ENCODE results near the gene WDPCP. TPM values are rescaled to one million over a fixed set of nuclear protein-coding genes. Genes with fewer than 3 reads are reported as not detected.
"Not testable (repeated sequence)": the region's sequence is repeated elsewhere in the genome, so short reads cannot be mapped to it uniquely, and the experiment has no call there.

Gene WDPCP
- total RNA-seq, 1 experiment from 2014 or later = 3.7 TPM

DNA sequence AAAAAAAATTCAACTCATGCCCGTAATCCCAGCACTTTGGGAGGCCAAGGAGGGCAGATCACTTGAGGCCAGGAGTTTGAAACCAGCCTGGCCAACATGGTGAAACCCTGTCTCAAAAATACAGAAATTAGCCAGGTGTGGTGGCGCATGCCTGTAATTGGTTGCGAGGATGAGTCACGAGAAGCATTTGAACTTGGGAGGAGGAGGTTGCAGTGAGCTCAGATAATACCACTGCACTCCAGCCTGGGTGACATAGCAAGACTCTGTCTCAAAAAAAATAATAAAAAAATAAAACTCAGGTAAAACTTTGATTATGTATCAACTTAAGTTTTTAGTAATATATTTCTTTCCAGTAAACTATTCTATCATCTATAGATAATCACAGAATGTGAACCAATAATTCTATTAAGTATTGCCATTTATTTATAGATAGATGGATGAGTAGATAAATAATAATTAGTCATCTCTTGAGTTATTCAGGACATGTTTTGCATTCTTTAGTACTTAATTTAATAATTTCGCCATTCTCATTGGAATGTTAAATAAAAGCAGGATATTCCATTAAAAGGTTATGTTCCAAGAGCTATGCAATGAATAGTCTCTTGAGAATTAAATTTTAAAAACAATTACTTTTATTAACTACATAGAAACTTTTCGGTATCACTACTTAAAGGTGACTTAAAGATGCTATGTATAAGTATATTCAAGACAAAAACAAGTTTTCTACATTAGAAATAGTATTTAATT is 48.7 kb downstream of the WDPCP start:
- no peak for DNase-seq (ENCODE audit: low spot score)

DNA sequence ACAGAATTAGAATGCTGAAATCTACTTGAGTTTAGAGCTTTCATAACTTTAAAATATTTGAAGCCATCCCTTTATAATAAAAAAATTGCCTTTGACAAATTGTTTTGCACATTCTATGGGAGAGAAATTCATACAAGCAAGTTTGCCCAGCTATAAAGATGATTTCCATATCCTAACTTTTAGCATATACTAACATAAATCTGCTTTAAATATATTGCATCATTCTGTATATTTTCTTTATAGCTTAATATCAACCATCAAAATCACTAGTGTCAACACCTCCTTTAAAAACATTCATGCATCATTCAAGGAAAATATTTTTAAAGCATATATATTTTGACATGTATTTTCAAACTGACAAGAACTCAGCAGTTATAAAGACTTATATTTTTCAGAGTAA is 49.9 kb downstream of the WDPCP start:
- no peak for DNase-seq (ENCODE audit: low spot score)

DNA sequence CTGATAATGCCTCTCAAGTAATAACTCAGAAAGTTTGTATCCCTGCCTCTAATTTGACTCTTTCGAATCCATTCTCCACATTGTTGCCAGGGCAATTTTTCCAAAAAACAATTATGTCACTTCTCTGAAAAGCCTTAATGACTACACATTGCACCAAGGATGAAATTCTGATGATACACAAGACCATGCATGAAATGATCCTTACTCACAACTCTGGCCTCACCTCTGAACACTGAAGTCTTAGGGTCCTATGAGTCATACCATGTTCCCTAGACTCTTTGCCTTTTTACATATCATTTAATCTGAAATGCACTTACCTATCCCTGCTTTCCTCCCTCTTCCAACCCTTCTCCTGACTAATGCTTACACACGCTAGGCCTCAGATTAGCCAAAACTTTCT is 51.0 kb downstream of the WDPCP start:
- no peak for DNase-seq (ENCODE audit: low spot score)

DNA sequence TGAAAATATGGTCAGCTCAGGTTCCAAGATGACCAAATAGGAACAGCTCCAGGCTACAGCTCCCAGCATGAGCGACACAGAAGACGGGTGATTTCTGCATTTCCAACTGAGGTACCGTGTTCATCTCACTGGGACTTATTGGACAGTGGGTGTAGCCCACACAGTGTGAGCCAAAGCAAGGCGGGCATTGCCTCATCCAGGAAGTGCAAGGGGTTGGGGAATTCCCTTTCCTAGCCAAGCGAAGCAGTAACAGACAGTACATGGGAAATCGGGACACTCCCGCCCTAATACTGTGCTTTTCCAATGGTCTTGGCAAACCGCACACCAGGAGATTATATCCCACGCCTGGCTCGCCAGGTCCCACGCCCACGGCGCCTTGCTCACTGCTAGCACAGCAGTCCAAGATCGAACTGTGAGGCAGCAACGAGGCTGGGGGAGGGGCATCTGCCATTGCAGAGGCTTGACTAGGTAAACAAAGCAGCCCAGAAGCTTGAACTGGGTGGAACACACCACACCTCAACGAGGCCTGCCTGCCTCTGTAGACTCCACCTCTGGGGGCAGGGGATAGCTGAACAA is 57.5 kb downstream of the WDPCP start:
- no peak for DNase-seq (ENCODE audit: low spot score)

DNA sequence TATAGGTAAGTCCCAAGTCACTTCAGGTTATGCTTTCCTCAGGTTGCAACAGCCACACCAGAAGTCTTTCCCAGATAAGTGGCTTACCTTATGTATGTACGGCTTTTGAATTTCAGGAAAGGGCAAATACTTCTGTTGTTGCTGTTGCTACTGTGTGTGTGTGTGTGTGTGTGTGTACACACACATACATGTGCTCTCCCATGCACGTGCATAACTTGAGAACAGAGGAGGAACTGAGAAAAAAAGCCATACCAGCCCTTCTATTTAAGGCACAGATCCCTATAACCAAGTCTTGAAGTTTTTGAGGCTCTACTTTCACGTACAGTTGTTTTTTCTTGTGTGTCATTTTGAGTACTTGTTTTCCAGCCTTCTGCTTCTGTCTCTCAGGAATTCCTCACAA is 62.4 kb downstream of the WDPCP start:
- DNase-seq (ENCODE audit: low spot score) = no peak

DNA sequence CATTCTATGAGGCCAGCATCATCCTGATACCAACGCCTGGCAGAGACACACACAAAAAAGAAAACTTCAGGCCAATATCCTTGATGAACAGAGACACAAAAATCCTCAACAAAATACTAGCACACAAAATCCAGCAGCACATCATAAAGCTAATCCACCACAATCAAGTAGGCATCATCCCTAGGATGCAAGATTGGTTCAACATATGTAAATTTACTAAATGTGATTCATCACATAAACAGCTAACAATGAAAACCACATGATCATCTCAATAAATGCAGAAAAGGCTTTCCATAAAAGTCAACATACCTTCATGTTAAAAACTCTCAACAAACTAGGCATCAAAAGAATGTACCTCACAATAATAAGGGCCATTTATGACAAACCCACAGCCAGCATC is 65.3 kb downstream of the WDPCP start:
- no peak for DNase-seq (ENCODE audit: low spot score)

DNA sequence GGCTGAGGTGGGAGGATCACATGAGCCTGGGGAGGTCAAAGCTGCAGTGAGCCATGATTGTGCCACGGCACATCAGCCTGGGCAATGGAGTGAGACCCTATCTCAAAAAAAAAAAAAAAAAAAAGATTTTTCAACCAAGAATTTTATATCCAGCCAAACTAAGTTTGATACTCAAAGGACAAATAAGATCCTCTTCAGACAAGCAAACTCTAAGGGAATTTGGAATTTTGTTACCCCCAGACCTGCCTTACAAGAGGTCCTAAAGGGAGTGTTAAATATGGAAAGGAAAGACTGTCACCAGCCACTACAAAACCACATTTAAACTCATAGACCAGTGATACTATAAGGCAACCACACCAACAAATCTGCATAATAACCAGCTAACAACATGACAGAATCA is 67.5 kb downstream of the WDPCP start:
- DNase-seq (ENCODE audit: low spot score) = no peak

DNA sequence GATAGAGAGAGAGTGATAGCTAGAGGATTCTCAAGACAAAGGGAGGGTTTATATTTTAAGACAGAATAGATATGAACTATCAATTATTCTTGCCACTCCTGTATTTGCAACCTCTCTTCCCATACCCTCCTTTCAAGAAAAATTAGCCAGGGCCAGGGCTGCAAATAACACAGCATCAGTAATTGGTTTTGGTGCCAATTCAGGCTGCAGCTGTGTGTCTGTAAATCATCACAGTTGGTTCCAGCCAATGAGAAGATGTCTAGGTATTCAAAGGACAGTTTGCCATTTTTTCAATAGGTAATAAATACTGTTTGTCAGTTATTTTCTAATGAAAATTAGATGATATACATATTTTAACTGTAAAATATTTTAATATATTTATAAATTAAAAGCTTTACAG is 73.5 kb downstream of the WDPCP start:
- no peak for DNase-seq (ENCODE audit: low spot score)

DNA sequence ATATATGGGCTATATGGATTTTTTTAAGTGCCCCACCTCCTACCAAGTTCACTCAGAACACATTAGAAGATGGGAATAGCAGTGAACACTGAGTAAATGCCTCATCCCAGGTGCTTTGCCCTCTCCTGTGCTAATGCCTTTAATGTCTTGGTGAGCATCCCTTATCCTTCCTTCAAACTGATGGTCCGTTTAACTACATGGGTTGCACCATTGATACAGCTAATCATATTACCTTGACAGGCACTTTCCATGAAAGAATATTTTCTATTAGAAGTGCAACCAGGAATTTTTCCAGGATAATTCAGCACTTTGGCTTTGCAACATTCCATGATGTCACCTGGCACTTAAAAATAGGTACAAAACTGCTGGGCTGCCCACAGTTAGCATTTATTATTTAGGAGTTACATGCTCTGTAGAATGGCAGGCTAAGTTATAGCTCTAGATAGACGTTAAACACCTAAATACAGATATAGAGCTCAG is 74.0 kb downstream of the WDPCP start:
- no peak for DNase-seq (ENCODE audit: low spot score)

DNA sequence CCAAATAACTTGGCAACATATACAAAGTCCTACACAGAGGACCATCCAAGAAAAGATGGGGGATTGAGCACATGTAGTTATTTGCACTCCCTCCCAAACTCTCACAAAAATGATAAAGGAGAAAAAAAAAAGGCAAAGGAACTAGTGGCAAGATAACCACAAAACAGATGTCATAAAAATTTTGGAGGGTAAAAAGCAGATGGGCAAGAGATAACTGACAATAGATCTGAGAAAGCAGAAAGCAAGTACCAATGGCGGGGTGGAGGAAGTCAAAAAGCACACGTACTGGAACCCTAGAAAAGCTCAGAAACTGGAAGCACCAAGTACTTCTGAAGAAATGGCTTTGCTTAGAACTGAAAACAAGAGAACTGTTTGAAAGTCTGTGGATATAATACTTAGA is 82.0 kb downstream of the WDPCP start:
- DNase-seq (ENCODE audit: low spot score) = no peak

DNA sequence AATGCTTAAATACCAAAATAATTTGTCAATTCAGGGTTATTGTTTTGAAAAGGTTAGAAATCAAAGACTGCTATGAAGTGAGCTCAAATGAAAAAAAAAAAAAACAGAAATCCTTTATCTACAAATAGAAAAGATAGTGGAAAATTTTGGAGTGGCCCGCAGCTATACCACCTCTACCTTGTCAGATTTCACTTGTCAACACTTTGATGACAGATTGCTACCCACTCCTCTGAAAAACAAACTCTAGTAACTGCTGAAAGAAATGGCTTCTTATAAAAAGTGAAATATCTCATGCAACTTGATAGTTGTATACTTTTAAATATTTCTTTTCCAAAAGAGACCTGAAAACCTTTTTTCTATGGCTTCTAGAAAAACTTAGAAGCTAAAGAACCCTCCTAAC is 84.5 kb downstream of the WDPCP start:
- no peak for DNase-seq (ENCODE audit: low spot score)

DNA sequence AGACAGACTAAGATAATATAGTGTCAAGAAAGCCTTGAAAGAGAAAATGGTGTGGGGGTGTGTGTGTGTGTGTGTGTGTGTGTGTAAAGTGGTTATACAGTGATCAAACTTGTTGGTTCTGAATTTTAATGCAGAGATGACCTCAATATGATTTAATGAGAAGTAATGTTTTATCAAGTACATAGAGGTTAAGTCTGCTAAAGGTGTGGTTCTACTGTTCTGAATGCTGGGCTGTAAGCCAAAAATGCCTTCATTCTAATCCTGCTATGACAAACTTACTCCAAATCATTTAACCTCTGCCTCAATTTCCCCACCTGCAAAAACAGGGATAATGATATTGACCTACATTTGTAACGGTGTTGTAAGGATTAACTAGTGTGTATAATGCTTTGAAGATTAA is 87.9 kb downstream of the WDPCP start:
- no peak for DNase-seq (ENCODE audit: low spot score)

DNA sequence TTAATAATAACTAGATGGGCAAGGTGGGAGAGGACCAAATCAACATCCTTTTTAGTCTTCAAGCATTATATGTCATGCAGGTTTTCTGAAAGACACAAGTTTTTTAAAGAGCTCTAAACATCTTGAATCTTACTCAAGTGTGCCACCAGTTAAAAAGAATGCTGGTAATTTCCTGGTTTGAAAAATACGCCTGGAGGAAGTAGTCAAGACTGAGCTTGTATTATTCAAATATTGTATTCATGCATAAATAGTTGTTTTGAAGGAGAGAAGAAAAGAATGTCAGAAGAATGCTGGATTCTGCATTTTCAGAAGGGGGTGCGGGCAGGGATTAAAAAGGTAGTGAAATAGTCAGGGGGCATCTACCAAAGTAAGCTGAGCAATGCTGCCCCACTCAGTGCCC is 90.7 kb downstream of the WDPCP start:
- DNase-seq (ENCODE audit: low spot score) = no peak

DNA sequence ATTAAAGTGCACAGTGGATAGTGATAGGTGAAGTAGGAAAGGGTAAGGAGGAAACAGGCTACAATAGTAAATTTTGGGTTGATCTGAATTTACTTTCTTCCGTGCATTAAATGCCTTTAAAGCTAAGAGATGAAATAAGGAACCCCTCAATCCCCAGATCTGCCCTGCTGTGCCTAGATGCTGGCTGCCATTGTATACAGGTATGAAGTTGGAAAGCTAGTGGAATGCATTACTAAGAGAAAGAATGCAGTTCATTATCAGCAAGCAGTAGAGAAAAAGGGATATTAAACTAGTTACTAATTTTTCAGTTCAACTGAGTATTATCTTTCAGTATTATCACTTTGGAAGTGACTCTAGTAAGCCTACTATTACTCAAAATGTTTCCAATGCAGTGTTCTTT is 93.3 kb downstream of the WDPCP start:
- no peak for DNase-seq (ENCODE audit: low spot score)

DNA sequence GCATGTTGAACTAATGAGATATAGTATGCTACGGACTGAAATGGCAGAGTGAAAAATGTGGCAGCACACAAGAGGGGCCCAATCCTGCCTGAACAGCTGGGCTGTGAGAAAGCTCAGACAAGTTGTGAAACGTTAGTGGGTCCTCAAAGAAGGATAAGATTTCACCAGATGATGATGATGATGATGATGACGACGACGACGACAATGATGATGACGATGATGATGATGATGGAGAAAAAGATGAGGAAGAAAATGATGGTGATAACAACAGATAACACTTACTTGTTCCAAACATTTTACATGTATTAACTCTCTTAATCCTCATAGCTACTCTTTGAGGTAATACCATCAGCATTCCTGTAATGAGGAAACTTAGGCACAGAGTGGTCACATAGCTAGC is 94.2 kb downstream of the WDPCP start:
- DNase-seq (ENCODE audit: low spot score) = no peak

DNA sequence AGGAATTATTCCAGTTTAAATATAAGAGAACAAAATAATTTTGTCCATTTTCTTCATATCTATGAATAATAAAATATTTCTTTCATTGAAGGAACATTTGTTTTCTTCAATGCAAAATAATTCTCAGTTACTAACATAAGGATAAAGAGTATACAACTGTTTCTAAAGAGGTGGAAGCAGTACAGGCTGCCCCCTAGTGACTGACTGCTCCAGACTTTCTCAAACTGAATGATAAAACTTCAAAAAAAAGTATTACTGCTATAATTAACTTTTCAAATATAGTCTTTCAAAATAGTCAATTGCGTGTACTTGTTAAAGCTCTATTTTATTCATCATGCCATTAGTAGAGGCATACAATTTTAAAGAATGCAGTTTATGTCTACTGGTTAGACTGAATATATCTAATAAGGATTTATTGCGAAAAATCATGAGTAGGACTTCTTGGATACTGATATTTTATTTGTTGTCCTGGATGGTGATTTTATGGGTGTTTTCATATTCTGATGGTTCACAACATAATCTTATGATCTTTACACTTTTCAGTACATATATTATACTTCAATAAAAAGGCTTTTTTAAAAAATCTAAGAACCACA is 100.1 kb downstream of the WDPCP start:
- DNase-seq (ENCODE audit: low spot score) = peak; percentile 7

DNA sequence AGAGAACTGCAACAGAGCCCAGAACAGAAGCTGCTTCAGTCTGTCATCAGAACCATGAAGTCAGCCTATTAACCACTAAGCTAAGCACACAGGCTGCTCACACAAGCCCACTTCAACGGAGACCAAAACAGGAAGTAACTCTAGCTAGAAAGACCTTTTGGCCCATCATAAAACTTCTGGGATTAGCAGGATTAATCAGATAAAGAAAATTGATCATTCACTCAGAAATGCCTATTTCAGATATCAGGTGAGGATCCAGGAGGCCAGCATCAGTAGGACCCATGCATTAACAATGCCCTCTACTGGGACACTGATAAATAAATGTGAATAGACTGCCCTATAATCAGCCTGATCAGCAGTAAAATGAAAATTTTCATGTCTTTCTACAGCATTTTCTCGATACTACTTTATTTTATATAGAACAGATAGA is 101.4 kb downstream of the WDPCP start:
- DNase-seq (ENCODE audit: low spot score) = no peak

DNA sequence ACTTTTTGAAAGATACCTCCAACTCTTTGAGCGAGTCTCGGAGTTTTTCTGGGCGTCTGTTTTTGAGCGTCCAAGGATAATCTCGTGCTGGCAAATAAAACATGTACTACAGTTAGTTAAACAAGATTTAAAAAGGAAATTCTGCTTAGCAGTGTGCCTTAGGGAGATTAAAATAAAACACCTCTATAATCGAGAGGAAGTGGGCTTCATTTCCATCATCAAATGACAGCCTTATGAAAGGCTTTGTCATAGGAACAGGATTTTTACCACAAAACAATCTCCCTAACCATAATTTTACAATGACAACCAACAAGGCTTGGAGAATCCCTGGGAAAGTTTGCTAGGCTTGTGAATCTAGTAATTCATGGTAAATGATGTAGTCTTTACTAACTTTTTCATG is 103.4 kb downstream of the WDPCP start:
- no peak for DNase-seq (ENCODE audit: low spot score)

DNA sequence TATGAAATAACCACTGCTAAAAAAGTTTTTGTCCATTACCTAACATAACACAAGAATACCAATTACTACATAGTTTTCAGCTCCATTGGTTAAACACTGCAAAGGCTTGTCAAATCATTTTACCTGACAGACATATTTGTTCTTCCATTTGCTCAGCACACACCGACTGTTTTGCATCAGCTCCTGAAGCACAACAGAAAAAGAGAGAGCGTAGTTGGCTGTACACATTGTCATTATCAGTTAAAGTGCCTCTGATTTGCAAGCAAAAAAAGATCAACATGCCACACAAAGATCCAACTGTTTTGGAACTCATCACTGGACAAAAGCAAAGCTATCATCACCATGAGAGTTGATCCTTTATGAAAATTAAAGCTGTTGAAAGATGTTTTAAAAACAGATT is 103.8 kb downstream of the WDPCP start:
- no peak for DNase-seq (ENCODE audit: low spot score)

DNA sequence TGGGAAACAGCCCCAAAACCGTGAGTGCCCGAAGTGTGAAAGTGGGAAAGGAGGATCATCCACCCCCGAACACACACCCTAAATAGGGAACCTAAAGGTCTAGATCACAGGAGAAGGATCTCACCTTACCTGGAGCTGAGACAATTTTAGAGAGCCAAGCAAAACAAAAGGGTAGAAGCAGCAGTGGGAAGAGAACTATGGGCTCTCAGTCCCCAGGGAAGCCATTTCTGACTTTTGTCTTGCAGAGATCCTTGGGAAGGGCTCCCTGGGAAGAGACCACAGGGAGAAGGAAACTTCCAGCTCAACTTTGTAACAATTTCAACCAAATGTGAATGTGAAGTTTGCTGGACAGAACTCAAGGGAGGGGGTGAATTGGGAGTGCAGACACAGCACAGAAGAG is 110.6 kb downstream of the WDPCP start:
- DNase-seq (ENCODE audit: low spot score) = no peak

DNA sequence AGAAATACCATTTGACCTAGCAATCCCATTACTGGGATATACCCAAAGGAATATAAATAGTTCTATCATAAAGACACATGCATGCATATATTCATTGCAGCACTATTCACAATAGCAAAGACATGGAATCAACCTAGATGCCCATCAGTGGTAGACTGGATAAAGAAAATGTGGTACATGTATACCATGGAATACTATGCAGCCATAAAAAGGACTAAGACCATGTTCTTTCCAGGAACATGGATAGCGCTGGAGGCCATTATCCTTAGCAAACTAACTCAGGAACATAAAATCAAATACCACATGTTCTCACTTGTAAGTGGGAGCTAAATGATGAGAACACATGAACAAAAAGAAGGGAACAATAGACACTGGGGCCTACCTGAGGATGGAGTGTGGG is 119.0 kb downstream of the WDPCP start:
- DNase-seq (ENCODE audit: low spot score) = not testable (repeated sequence)

DNA sequence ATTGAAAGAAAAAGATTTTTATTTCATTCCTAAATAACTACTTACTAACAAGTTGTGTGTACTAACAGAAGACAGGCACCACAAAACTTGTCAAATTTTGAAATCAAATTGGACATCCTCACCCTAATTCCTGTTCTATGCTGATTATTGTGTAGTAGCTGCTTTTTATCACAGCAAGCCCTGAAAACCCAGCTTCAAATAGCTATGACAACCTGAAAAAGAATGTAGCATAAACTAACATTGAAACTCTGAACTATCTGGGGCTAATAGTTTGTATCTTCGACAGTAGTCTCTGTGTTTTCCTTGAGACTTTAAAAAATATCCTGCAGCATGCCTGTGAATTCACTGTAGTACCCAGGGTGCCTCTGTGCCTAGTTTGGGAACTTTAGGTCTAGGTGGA is 122.6 kb downstream of the WDPCP start:
- no peak for DNase-seq (ENCODE audit: low spot score)

DNA sequence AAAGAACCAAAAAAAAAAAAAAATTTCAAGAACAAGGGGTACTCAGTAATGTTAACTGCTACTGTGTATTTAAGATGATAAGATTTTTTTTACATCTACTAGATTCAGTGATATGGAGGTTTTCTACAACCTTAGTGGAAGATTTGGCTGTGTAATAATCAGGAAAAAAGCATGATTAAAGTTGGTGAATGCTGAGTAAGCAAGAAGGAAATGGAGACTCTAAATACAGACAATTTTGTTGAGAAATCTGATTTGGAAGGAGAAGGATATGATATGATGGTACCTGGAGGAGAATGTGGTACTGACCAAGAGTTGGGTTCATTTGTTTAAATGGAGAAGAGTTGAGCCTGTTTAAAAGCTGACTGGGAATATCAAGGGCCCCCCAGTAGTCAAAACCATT is 125.1 kb downstream of the WDPCP start:
- no peak for DNase-seq (ENCODE audit: low spot score)

Data from H4 (cell line).